ENCODE results near the gene UBN1.

DNA sequence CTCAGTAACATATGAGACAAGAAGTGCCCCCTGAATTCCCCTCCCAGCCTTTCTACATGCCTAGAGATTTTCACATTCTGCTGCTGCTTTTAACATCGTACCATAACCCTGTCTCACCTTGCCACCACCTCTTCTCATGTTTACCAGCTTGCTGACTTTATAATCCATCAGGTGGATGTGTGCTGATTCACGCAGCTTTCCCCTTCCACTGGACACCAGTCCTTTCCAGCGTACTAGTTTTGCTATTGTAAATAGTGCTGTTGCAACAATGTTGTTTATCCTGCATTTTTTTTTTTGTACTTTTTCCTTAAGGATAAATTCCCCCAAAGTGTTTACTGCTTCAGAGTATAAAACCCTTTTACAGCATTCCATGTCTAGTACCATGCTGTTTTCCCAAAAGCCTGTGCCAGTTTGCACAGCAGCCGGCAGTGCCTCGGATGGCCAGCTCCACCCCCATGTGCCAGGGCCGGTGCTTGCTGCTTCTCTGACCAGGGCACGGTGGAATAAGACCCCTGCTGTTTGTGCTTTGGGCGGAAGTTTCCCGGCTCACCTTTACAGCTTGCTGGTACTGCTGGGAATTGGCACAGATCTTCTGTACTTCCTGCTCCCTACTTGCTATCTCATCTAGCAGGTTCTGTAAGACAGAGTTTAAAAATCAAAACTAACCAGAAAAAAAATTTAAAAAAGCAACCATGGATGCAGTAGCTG lies 41.3 kb downstream of the UBN1 start:
- no peak for TF ChIP-seq REST (IDR thresholded peaks at IDR 0.05; ENCODE audit: insufficient read depth in 1 of 2, low read depth in 2 of 2, low read length in 1 of 2)
- TF ChIP-seq, protein P1, sequence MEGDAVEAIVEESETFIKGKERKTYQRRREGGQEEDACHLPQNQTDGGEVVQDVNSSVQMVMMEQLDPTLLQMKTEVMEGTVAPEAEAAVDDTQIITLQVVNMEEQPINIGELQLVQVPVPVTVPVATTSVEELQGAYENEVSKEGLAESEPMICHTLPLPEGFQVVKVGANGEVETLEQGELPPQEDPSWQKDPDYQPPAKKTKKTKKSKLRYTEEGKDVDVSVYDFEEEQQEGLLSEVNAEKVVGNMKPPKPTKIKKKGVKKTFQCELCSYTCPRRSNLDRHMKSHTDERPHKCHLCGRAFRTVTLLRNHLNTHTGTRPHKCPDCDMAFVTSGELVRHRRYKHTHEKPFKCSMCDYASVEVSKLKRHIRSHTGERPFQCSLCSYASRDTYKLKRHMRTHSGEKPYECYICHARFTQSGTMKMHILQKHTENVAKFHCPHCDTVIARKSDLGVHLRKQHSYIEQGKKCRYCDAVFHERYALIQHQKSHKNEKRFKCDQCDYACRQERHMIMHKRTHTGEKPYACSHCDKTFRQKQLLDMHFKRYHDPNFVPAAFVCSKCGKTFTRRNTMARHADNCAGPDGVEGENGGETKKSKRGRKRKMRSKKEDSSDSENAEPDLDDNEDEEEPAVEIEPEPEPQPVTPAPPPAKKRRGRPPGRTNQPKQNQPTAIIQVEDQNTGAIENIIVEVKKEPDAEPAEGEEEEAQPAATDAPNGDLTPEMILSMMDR (IDR thresholded peaks at IDR 0.05): no peak
